Endothelial cell of umbilical vein (primary cell): ENCODE measurements around the gene CASKIN1. TPM values are rescaled to one million over a fixed set of nuclear protein-coding genes. Genes with fewer than 3 reads are reported as not detected.

Source experiments
- BruUV-seq: library from RNA; stranded (reverse); fragments of 400-500 nt; replicated peaks from 2 replicates; lab custom pipeline; 2021; lab: Mats Ljungman, UMichigan
- CTCF ChIA-PET: fragments of 300-600, 350-600 bp; sonication (Branson Sonifier 250); formaldehyde crosslinking; loops from one replicate; lab custom pipeline; 2021; ENCODE audit warnings: antibody characterized with exemption, inconsistent platforms; lab: Charles Lee
- POLR2A ChIA-PET: fragments of 300-600, 350-600 bp; sonication (Branson Sonifier 250); formaldehyde crosslinking; loops from one replicate; lab custom pipeline; 2021; ENCODE audit warnings: antibody characterized with exemption, inconsistent platforms; lab: Charles Lee
- DNase-seq: peaks from one replicate; pipeline ENCODE4 v3.0.0-alpha.2; 2011; ENCODE audit warnings: low read depth, low spot score
- FAIRE-seq: peaks from 2 replicates; lab custom pipeline; 2011; peaks lifted over from hg19 to GRCh38; lab: Jason Lieb, UNC
- H2AFZ ChIP-seq: 2 replicates; pipeline ENCODE4 v1.6.0; 2012; ENCODE audit warnings: low read depth, low read length, control low read depth, inconsistent platforms
- H3K27ac ChIP-seq: 2 replicates; pipeline ENCODE4 v1.5.1; 2011; ENCODE audit warnings: low read depth, mild to moderate bottlenecking, control low read depth, low read length, moderate library complexity; ENCODE audit not compliant: insufficient read depth
- H3K27me3 ChIP-seq, 2 experiments: 2 replicates each; pipeline versions ENCODE4 v1.6.0 to v1.6.1; 2011; ENCODE audit warnings: low read length in 2 of 2, mixed read lengths in 1 of 2; ENCODE audit not compliant: control insufficient read depth in 2 of 2, insufficient read depth in 2 of 2
- H3K36me3 ChIP-seq, 2 experiments: 2 replicates in 1 of 2; 3 replicates in 1 of 2; pipeline ENCODE4 v1.5.1; 2011; ENCODE audit warnings: low read length in 2 of 2, mild to moderate bottlenecking in 1 of 2, moderate library complexity in 1 of 2; ENCODE audit not compliant: control insufficient read depth in 2 of 2, insufficient read depth in 2 of 2; ENCODE audit errors: extremely low read depth in 1 of 2
- H3K4me1 ChIP-seq: 3 replicates; pipeline ENCODE4 v1.5.1; 2011; ENCODE audit warnings: mild to moderate bottlenecking, low read length; ENCODE audit not compliant: control insufficient read depth, insufficient read depth; ENCODE audit errors: extremely low read depth
- H3K4me2 ChIP-seq: 2 replicates; pipeline ENCODE4 v1.6.1; 2011; ENCODE audit warnings: low read length, control low read depth, mixed read lengths; ENCODE audit not compliant: insufficient read depth
- H3K4me3 ChIP-seq, 3 experiments: fragments of 200-600 bp in 1 of 3; sonication (generic), shearing (Covaris generic) in 1 of 3; replicated peaks in 1 of 3; 2 replicates each; pipeline ENCODE4 v1.5.1; 2011 to 2016; ENCODE audit warnings: control low read depth in 3 of 3, low read length in 3 of 3, mild to moderate bottlenecking in 2 of 3, inconsistent platforms in 1 of 3, low read depth in 1 of 3, moderate library complexity in 1 of 3; ENCODE audit not compliant: insufficient read depth in 1 of 3
- H3K79me2 ChIP-seq: 2 replicates; pipeline ENCODE4 v1.6.0; 2012; ENCODE audit warnings: low read length, inconsistent platforms; ENCODE audit not compliant: control insufficient read depth, insufficient read depth
- H3K9ac ChIP-seq: replicated peaks from 2 replicates; pipeline ENCODE3; 2011; ENCODE audit warnings: low read length, control low read depth; ENCODE audit not compliant: insufficient read depth; ENCODE audit errors: extremely low read depth
- H3K9me1 ChIP-seq: replicated peaks from 3 replicates; pipeline ENCODE4 v1.6.0; 2011; ENCODE audit warnings: mild to moderate bottlenecking, low read length; ENCODE audit not compliant: control insufficient read depth, insufficient read depth; ENCODE audit errors: extremely low read depth
- H3K9me3 ChIP-seq: replicated peaks from 2 replicates; pipeline ENCODE4 v1.5.1; 2012; ENCODE audit warnings: low read length, inconsistent platforms; ENCODE audit not compliant: control insufficient read depth, insufficient read depth
- H4K20me1 ChIP-seq: replicated peaks from 2 replicates; pipeline ENCODE3; 2011; ENCODE audit warnings: mild to moderate bottlenecking, low read length; ENCODE audit not compliant: control insufficient read depth, insufficient read depth; ENCODE audit errors: extremely low read depth
- EZH2 ChIP-seq: IDR thresholded peaks from 2 replicates; pipeline ENCODE4 v1.6.1; 2012; ENCODE audit warnings: borderline replicate concordance, low read depth, mild to moderate bottlenecking, moderate library complexity, low read length, inconsistent platforms; ENCODE audit not compliant: severe bottlenecking
- FOS ChIP-seq: IDR thresholded peaks from 2 replicates; pipeline ENCODE4 v1.6.1; 2011; ENCODE audit warnings: mild to moderate bottlenecking, low read length, moderate library complexity, borderline replicate concordance; ENCODE audit not compliant: insufficient read depth
- MYC ChIP-seq: IDR thresholded peaks from one replicate; pipeline ENCODE4 v1.6.1; 2011; ENCODE audit warnings: mild to moderate bottlenecking, low read depth, low read length
- POLR2A ChIP-seq: IDR thresholded peaks from 2 replicates; pipeline ENCODE4 v1.6.1; 2012; ENCODE audit warnings: low read depth, mild to moderate bottlenecking, control low read depth, low read length
- POLR2AphosphoS5 ChIP-seq: IDR thresholded peaks from 2 replicates; pipeline ENCODE4 v1.6.1; 2012; ENCODE audit warnings: low read depth, mild to moderate bottlenecking, control low read depth, low read length, moderate library complexity; ENCODE audit not compliant: insufficient read depth
- dilution Hi-C: fragments of 300-500 bp; cut with MboI; formaldehyde crosslinking; loops from one replicate; pipeline ENCODE4 v1.15.0; 2019; ENCODE audit warnings: low sequenced_read_pairs; ENCODE audit not compliant: extremely low pct_ligation_motif_present
- intact Hi-C: fragments of 100-400 bp; cut with micrococcal nuclease; formaldehyde crosslinking; loops from one replicate; pipeline ENCODE4 v1.10.0; 2022
- polyA plus RNA-seq, 4 experiments: library from polyadenylated mRNA; depleted of rRNA in 3 of 4; stranded (reverse) in 3 of 4; unstranded in 1 of 4; fragments of >200 nt; gene quantifications; 2 replicates each; pipeline versions ENCODE4 v1.2.1 to v1.2.3, GENCODE V29; 2011 to 2012; ENCODE audit warnings: missing spikeins in 1 of 4
- total RNA-seq: library from RNA; stranded (reverse); gene quantifications from 2 replicates; pipeline ENCODE4 v1.2.3, GENCODE V29; 2021
- TF ChIP-seq, protein P1 (sequence below), 2 donors: IDR thresholded peaks; 1 replicate in 1 of 2; 2 replicates in 1 of 2; pipeline ENCODE4 v1.5.1; 2011; ENCODE audit warnings: low read length in 2 of 2, mild to moderate bottlenecking in 2 of 2, moderate library complexity in 2 of 2, control low read depth in 1 of 2, inconsistent platforms in 1 of 2, low read depth in 1 of 2; ENCODE audit not compliant: insufficient read depth in 1 of 2; ENCODE audit errors: extremely low read depth in 1 of 2
- TF ChIP-seq, protein P2 (sequence below): IDR thresholded peaks from 2 replicates; pipeline ENCODE4 v1.6.1; 2011; ENCODE audit not compliant: insufficient read depth, insufficient read length

The CASKIN1 gene
- total and polyA plus RNA-seq, 2 donors (not counting 3 experiments of a cell fraction or from before 2014, with no cell fraction given) = 0.11 to 0.58 TPM

DNA sequence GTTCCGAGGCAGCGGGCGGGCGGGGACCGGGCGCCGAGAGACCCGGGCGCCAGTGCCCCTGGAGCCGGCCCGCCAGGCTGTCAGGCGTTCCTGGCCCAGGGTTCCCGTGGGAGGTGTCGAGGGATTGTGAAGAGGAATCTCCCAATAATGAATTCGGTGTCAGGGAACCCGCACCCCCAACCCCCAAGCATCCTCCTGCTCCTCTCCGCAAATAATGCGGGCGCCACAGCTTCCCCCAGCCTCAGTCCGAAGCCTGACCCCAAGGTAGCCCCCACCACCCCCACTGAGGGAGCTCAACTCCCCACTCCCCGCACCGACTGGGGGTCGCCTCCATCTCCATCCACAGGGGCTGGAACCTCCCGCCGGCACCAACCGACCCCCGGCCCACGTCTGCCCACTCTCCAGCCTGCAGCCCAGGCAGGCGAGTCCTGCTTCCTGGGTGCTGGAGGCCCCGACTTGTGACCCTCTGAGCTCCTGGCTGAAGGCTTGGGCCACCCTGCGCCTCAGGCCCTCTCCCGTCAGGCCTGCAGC, 641 bp upstream of the CASKIN1 start:
- intact Hi-C loops (loop anchor here (5.0 kb wide), 1 partner anchor 55 kb away; the partner anchor contains the start of gene ECI1), dilution Hi-C loops (no loop called here)
- ChIA-PET POLR2A (no interaction called here), CTCF (interaction anchor here (1.5 kb wide), 1 partner anchor 55 kb away, joined by 4 read pairs; the partner anchor contains the start of gene ECI1)
- Histone ChIP-seq H2AFZ (no peak overlapping the region), H3K4me1 (no peaks in the 10 kb centered on the region), H3K79me2 (no peaks in the 10 kb centered on the region), H3K4me3 (peak overlapping the region in 1 of 3 experiments; percentile 15), H4K20me1 (no peaks in the 10 kb centered on the region), H3K4me2 (no peak overlapping the region), H3K9ac (no peak overlapping the region), H3K27me3 (peaks cover 28 to 39% of the 10 kb centered on the region in 2 experiments), H3K9me3 (no peaks in the 10 kb centered on the region), H3K27ac (no peak overlapping the region), H3K36me3 (no peaks in the 10 kb centered on the region), H3K9me1 (no peaks in the 10 kb centered on the region)
- FAIRE-seq (no peak), DNase-seq (no peak)
- BruUV-seq = no TSS peak
- peak; percentile 73 for TF ChIP-seq EZH2
- no peak for TF ChIP-seq POLR2A

DNA sequence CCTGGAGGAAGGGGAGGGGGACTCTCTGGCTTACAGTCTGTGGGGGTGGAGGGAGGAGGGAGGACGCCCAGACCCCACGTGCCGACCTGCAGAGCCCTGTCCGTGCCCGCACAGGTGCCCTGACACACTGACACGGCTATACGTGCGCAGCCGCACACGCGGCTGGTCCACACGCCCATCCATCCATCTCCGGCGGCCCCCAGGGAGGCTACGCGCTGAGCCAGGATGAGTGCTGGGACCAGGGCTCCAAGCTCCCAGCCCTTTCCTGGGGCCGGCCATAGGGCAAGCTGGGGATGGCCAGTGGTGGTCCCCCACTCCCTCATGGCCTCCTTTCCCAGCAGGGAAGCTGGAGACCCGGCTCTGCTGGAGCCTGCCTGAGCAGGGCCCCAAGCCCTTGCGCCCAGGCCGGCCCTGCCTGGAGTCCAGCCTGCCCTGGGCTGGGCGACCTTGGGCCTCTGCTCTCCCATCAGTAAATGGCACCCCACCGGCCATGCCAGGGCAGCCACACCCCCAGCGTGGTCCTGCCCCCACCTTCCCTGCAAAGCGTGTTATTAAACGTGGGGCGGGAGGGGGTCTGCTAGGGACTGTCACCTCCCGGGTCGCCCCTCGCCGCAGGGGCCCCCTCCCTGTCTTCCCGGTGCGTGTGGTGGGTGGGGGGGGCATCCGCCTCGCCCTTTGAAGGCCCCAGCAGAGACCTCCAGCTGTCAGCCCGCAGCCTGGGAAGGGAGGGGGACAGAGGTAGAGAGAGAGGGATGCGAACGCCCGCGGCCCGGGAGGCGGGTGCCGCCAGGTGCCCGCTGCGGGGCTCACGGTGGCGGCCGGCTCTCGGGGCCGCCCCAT, 863 bp downstream of the CASKIN1 start:
- Histone ChIP-seq H3K4me3 (peak overlapping the region in 1 of 3 experiments; percentile 33), H3K4me1 (no peaks in the 10 kb centered on the region), H3K9me1 (no peaks in the 10 kb centered on the region), H3K9ac (no peak overlapping the region), H3K27me3 (peaks cover 28 to 39% of the 10 kb centered on the region in 2 experiments), H3K27ac (no peak overlapping the region), H3K79me2 (no peaks in the 10 kb centered on the region), H3K9me3 (no peaks in the 10 kb centered on the region), H2AFZ (no peak overlapping the region), H4K20me1 (no peaks in the 10 kb centered on the region), H3K4me2 (no peak overlapping the region), H3K36me3 (no peaks in the 10 kb centered on the region)
- POLR2A ChIA-PET = interaction anchor here (2.6 kb wide), 1 partner anchor 40 kb away, joined by 8 read pairs; the partner anchor contains the start of gene TRAF7
- intact Hi-C loops = loop anchor here (5.0 kb wide), 1 partner anchor 57 kb away; the partner anchor contains the start of gene ECI1
- no peak for DNase-seq
- no TSS peak for BruUV-seq
- no peak for FAIRE-seq
- dilution Hi-C loops = no loop called here
- peak; percentile 98 for TF ChIP-seq EZH2
- TF ChIP-seq, protein P1, sequence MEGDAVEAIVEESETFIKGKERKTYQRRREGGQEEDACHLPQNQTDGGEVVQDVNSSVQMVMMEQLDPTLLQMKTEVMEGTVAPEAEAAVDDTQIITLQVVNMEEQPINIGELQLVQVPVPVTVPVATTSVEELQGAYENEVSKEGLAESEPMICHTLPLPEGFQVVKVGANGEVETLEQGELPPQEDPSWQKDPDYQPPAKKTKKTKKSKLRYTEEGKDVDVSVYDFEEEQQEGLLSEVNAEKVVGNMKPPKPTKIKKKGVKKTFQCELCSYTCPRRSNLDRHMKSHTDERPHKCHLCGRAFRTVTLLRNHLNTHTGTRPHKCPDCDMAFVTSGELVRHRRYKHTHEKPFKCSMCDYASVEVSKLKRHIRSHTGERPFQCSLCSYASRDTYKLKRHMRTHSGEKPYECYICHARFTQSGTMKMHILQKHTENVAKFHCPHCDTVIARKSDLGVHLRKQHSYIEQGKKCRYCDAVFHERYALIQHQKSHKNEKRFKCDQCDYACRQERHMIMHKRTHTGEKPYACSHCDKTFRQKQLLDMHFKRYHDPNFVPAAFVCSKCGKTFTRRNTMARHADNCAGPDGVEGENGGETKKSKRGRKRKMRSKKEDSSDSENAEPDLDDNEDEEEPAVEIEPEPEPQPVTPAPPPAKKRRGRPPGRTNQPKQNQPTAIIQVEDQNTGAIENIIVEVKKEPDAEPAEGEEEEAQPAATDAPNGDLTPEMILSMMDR (IDR thresholded peaks at IDR 0.05; ENCODE audit: extremely low read depth in 1 of 2, insufficient read depth in 1 of 2, low read depth in 1 of 2, low read length in 2 of 2) = no peak
- TF ChIP-seq FOS = no peak
- TF ChIP-seq, protein P2, sequence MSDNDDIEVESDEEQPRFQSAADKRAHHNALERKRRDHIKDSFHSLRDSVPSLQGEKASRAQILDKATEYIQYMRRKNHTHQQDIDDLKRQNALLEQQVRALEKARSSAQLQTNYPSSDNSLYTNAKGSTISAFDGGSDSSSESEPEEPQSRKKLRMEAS = no peak
- TF ChIP-seq POLR2AphosphoS5 = no peak
- TF ChIP-seq MYC = no peak
- CTCF ChIA-PET = interaction anchor here (1.0 to 1.6 kb wide), 6 partner anchors 8 to 306 kb away, joined by 3 to 11 read pairs (median 4); partner anchors contain the start of gene ECI1
